ENCODE results near the gene MCF2L. TPM values are rescaled to one million over a fixed set of nuclear protein-coding genes. Genes with fewer than 3 reads are reported as not detected.
"Not testable (repeated sequence)": the region's sequence is repeated elsewhere in the genome, so short reads cannot be mapped to it uniquely, and the experiment has no call there.

The MCF2L gene
- total RNA-seq, 1 experiment from 2014 or later, result 53.2 TPM

DNA sequence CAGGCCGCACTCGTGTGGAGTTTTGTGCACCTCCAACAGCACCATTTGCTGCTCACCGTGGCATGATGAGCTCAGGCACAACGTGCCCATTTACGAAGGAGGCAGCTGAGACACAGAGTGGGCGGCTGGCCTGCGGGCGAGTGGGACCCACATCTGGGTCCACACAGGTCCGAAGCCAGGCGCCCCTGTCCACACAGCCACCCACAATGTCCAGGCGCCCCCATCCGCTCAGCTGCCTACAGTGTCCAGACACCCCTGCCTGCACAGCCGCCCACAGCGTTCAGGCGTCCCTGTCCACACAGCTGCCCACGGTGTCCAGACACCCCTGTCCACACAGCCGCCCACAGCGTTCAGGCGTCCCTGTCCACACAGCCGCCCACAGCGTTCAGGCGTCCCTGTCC, 94.1 kb downstream of the MCF2L start:
- no peak for DNase-seq (ENCODE audit: low spot score)

DNA sequence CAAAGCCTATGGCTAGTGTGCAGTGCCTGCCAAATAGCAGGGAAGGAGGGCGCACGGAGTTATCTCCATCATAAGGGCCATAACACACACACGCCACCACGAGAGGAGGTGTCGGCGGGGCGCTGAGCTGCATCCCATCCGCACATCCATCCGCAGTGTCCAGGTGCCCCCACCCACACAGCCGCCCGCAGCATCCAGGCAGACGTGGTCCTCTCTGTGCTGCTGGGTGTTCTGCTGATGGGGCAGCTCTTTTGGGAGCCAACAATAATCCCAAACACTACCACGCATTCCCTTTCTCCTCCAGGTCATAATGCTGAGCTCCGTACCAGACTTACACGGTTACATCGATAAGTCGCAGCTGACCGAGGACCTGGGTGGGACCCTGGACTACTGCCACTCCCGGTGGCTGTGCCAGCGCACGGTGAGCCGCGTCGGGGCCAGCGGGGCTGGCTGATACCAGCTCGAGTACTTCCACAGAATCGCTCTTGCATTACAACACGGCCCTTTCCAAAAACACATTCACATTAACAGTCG, 95.1 kb downstream of the MCF2L start:
- DNase-seq (ENCODE audit: low spot score), result no peak

DNA sequence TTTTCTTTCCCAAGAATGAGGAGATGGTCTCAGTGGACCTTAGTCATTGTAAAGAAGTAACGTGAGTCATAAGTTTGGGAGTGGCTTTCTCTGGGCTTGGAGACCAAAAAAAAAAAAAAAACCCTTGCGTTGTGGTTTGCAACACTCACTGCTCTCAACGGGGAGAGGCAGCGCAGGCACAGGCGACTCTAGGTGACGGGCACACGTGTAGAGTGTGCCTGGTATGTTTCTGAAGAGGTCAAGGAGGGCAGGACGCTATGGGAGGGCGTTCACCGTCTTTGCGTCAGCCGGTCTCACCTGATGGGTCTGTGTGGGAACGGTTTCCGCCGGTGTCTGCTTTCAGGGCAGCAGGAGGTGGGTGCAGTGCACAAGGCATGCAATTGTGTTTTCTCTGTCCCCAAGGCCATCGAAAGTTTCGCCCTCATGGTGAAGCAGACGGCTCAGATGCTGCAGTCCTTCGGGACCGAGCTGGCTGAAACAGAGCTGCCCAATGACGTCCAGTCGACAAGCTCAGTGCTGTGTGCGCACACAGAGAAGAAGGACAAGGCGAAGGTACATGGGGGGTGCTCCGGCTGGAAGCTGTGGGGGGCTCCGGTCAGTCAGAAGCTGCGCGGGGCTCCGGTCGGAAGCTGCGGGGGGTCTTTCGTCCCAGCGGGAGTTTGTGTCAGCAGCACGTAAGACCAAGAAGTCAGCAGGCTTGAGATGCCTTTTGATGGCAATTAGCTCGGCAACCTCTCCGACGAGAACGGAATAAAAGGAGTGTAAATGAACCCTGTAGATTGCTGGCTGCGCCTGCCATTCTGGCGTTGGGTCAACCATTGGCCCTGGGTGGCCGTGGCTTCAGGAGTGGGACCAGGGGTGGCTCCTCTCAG, 95.8 kb downstream of the MCF2L start:
- DNase-seq (ENCODE audit: low spot score), result no peak

DNA sequence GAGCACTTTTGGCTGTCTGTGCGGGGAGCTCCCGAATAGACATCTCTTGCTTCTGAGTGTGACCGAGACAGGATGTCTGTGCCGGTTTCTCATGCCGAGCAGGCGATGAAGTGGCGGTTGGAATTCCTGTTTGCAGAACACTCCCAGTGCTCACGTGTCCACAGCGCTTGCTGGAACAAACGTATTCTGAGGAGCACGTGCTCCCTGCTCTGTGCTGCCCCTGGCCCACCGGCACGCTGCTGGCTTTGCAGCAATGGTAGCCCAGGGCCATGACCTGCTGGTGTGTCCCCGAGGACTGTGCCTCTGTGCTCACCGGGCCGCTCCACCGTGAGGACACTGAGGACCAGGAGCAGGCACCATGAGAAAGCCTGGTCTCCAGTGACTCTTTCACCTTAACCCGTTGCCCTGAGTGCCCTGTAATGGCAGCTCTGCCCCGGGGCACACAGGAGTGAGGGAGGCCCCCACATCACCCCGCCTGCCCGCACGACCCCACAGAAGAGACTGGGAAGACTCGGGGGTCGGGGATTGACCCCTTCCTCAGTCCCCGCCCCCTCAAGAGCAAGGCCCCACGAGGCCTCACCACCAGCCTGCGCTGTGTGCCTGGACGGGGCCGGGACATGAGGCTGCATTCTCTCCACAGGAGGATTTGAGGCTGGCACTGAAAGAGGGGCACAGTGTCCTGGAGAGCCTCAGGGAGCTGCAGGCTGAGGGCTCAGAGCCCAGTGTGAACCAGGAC, 96.6 kb downstream of the MCF2L start:
- DNase-seq (ENCODE audit: low spot score), result no peak

DNA sequence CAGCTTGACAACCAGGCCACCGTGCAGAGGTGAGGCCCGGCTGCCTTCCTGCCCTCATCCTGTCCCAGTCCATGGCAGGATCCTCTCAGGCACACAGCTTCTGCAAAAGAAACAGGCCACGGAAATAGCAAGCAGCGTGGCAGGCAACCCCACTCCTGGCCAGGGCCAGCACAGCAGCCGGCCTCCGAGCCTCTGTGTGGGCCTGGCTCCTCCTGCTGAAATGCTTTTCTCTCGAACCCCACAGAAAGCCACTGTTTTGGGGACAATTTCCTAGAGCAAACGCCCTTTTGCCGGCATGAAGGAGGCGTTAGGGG, 97.1 kb downstream of the MCF2L start:
- DNase-seq (ENCODE audit: low spot score), result no peak

DNA sequence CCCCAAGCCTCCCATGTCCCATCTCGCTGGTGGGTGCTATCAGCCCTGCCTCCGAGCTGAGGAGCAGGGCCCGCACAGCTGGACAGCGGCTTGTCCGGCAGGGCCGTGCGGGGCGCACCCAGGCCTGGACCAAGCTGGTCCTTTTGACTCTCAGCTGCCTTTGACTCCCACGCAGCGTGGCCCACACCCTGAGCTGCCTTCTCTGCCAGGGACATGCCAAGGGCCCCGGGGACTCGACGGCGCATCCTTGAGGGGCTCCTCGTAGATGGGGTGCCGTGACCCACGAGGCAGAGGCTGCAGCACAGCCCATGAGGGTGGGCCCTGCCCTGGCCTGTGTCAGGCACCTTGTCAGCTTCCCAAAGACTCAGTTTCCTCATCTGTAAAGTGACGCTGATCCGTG, 97.7 kb downstream of the MCF2L start:
- no peak for DNase-seq (ENCODE audit: low spot score)

DNA sequence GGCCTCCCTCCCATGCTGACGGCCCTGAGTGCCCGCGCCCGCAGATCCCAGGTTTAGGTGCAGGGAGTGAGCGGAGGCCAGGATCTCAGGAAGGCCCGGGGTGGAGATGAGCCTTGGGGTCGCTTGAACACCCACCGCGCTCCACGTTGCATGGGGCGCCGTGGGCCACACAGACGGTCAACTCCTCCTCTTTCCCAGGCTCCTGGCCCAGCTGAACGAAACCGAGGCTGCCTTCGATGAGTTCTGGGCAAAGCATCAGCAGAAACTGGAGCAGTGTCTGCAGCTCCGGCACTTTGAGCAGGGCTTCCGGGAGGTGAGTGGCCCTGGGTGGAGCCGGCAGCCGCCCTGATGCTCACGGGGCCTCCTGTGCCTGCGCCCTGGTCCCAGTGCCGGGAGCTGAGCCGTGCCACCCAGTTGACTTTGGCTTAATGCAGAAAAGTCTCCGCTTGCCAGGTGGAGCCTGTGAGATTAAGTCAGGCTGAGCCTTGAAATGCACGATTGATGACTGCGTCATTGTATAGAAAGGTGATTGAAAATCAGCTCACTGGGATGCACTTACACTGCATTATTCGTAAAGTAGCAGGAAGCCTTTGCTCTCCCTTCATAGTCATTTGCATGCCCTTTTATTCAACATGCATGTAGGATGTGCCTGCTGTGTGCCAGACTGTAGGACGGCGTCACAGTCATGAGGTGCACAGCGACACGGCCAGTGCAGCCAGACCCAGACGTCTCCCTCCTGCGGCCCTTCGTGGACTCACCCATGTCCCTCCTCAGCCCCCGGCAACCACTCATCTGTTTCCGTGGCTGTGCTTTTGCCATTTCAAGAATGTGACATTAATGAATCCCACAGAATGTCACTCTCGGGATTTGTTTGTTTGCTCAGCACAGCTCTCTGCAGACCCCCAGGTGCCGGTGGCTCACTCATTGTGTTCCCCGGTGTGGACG, 101.1 kb downstream of the MCF2L start:
- DNase-seq (ENCODE audit: low spot score), result no peak

DNA sequence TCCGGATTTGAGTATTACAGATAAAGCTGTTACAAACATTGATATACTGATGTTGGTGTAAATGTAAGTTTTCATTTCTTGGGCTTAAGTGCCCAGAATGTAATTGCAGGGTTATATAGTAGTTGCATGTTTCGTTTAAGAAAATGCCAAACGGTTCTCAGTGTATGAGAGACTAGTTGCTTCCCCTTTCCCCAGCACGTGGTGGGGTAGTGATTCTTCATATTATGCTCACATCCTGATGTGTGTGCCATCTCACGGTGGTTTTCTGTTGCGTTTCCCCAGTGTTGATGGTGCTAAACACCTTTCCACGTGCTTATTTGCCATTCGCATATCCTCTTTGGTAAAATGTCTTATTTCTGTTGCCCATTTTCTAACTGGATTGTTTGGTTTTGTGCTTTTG, 101.8 kb downstream of the MCF2L start:
- no peak for DNase-seq (ENCODE audit: low spot score)

DNA sequence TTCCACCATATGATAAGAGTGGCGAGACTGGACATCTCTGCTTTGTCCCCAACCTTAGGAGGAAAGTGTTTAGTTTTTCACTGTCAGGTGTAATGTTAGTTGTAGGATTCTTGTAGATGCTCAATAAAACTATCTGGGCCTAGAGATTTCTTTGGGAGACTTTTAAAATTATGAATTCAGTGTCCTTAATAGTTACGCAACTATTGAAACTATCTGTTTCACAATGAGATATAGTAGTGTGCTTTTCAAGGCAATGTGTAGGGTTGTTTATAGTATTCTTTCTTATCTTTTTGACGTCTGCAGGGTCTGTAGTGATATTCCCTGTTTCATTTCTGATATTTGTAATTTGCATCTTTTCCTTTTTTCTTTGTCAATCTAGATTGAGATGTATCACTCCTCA, 103.4 kb downstream of the MCF2L start:
- DNase-seq (ENCODE audit: low spot score), result no peak

DNA sequence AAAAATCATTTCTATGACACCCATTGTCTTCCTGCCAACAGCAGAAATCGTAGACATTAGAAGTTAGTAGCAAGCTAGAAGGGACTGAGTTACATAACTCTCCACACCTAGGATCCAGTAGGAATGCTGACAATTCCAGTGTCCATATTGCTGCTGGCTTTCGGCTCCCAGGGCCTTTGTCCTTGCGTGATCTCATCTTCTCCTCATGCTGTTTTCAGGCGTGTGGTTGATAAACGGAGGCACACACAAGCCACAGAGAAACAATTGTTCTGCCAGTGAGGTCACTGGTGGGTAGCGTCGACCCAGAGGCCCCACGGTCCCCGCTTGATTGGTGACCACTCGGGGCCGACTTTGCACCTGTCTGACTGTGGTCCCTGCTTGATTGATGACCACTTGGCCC, 104.9 kb downstream of the MCF2L start:
- no peak for DNase-seq (ENCODE audit: low spot score)

DNA sequence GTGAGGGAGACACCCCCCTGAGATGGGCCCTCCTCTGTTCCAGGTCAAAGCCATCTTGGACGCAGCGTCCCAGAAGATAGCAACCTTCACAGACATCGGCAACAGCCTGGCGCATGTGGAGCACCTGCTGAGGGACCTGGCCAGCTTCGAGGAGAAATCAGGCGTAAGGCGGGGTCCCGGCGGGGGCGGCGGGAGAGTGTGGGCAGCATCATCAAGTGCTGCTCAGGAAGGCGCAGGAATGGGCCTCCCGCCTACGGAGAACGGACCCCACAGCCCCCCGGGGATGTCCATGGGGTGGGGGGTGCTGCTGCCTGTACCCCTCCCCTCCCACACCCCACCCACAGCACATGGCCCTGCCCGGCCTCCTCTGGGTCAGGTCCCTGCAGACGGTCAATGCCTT, 105.4 kb downstream of the MCF2L start:
- DNase-seq (ENCODE audit: low spot score), result no peak

DNA sequence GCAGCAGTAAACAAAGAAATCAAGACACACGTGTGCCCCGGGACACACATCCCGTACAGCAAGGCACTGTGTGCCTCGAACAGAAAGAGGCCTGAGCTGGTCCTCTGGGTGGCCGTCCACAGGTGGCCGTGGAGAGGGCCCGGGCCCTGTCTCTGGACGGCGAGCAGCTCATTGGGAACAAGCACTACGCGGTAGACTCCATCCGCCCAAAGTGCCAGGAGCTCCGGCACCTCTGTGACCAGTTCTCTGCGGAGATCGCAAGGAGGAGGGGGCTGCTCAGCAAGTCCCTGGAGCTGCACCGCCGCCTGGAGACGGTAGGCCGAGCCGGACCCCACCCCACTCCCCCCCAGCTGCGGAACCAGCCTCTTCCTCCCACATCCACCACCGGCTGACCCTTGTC, 105.9 kb downstream of the MCF2L start:
- no peak for DNase-seq (ENCODE audit: low spot score)

DNA sequence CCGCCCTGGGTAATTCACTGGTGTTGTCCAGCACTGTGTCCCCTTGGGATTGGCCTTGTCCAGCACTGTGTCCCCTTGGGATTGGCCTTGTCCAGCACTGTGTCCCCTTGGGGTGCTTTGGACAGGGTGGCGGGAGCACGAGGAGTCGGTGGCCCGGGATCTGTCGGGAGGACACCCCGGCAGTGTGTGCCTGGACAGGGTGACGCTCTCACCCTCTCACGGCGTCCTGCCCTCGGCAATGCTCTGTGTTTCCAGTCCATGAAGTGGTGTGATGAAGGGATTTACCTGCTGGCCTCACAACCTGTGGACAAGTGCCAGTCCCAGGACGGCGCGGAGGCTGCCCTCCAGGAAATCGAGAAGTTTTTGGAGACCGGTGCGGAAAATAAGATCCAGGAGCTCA, 106.7 kb downstream of the MCF2L start:
- no peak for DNase-seq (ENCODE audit: low spot score)

DNA sequence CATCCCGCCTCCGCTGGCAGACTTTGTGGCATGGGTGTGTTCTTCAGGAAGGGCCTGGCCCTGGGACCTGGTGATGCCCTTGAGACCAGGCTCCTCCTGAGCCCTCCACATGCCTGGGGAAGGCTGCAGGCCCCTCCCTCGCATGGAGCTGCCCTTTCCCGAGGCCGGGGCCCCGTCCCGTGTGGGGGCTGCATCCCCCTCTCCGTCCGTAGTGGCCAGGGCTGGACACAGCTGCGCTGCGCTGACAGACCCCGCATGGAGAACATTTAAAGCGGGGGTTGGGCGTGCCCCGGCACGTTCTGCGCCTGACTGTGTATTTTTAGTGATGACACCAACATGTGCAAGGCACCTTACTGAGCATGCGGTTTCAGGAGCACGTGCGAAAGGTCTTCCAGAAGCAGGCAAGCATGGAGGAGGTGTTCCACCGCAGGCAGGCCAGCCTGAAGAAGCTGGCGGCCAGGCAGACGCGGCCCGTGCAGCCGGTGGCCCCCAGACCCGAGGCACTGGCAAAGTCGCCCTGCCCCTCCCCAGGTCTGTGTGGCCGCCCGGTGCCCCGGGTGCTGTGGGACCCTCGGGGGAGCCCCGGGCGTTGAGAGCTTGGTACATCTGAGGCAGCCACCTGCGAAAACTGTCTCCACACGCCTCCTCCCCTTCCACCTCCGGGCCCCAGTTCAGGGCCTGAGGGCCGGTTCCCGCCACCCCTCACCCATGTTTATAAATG, 107.8 kb downstream of the MCF2L start:
- no peak for DNase-seq (ENCODE audit: low spot score)

DNA sequence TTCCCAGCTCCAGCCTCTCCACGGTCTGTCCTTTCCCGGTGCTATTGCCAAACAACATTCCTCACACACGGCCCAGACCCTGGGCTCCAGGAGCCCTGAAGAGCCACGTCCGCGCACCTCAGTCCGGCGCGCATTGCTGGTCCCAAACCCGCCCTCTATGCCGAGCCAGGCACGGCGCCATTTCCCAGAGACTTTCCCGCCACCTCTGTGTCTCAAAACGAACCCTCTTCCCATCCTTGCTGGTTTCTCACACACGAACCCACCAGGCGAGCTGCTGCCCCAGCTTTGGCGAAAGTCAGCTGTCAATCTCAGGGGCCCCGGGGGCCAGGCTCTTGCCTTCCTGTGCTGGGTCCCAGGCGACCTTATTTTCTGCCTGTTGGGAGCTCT, 108.5 kb downstream of the MCF2L start:
- DNase-seq (ENCODE audit: low spot score), result no peak

DNA sequence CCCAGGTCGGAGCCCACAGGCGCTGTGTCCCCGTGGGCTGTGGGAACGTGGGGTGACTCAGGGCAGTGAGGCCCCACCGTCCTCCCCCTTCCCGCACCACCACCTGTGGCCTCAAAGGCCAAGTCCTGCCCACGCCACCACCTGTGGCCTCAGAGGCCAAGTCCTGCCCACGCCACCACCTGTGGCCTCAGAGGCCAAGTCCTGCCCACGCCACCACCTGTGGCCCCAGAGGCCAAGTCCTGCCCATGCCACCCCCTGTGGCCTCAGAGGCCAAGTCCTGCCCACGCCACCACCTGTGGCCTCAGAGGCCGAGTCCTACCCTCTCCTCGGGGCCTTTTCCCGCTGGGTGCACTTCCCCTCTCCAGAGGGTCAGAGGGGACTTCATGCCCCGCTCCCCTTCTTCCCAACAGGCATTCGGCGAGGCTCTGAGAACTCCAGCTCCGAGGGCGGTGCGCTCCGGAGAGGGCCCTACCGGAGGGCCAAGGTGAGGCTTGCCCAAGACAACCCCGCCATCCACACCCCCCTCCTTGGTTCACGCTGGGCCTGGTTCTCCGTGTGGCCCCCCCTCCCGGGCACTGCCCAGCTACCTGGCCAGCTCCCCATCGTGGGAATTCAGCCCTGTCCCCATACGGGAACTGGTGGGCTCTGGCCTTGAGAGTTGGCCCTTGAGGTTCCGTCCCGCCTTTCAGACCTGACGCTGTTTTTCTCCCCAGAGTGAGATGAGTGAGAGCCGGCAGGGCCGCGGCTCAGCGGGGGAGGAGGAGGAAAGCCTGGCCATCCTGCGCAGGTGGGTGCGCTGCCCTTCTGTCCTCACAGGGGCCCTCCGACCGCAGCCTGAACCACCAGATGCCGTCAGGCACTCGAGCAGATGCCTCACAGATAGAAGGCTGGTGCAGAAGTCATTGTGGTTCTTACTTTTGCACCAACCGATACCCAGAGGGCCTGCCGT, 109.2 kb downstream of the MCF2L start:
- no peak for DNase-seq (ENCODE audit: low spot score)

DNA sequence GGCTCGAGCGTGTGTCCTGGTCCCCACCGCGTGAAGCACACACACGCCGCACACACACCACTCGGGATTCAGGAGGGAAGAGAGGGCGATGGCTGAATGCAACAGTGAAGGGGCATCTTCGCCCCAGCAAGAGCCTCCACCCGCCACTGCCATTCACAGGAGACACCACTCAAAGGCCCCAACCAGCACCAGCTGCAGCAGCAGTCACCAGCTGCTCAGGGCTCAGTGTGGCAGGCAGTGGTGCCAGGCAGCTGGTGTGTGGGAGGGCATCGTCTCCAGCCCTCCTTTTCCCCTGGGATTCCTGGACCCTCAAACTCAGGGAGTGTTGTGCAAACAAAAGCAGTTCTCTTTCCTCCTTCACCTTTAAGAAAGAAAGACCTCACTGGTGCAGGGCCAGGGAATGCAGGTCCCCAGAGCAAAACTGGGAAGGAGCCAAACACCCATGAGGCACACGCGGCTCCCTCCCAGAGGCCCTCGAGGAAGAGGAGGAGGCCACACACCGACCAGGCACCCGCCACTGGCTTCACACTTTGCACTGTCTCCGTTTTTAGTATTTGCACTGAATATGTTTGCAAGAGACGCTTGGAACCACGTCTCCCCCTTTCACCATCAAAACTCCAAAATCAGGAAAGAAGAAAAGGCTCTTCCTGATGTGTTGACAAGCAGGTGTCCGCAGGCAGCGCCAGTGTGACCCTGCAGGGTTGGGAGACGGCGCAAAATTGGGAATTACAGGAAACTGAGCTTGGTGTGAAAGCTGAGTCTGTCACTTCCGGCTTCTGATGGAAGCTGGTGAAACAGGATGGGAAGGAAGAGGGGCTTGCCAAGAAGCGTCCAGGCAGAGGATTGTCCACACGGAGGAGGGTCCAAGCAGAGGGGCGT, 110.1 kb downstream of the MCF2L start:
- no peak for DNase-seq (ENCODE audit: low spot score)

DNA sequence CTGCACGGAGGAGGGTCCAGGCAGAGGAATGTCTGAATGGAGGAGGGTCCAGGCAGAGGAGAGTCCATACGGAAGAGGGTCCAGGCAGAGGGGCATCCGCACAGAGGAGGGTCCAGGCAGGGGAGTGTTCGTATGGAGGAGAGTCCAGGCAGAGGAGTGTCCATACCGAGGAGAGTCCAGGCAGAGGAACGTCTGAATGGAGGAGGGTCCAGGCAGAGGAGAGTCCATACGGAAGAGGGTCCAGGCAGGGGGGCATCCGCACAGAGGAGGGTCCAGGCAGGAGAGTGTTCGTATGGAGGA, 110.7 kb downstream of the MCF2L start:
- not testable (repeated sequence) for DNase-seq (ENCODE audit: low spot score)

DNA sequence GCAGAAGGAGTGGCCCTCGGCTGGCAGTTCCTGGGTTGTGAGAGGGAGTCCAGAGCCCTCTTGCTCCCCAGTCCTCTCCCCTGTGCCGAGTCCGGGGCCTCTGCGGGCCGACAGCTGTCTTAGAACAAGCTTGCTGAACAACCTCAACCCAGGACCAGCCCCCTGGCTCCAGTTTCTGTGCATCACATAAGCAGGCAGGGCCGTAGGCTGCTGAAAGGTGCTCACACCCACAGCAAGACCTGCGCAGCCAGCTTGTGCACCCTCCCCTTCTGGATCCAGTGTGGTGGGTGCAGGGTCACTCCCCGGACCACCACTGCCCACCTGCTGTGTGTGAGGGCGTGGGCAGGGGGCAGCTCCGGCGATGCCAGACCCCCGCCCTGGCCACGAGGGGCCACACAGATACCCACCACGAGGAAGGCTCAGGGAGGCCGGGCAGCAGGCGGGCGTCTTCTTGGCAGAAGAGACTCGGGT, 111.4 kb downstream of the MCF2L start:
- DNase-seq (ENCODE audit: low spot score), result no peak

Data from HT-29 (cell line).